ENCODE measurements around the gene ROR2. TPM values are rescaled to one million over a fixed set of nuclear protein-coding genes. Genes with fewer than 3 reads are reported as not detected.

Gene ROR2
- total and polyA plus RNA-seq, 2 of the 8 experiments (the other 6 are each of a cell fraction or from before 2014, with no cell fraction given): 2.7 to 4.3 TPM

GRCh38 chr9:91809581-91810285, 140.3 kb downstream of the ROR2 start:
- Histone ChIP-seq H3K14ac (ENCODE audit: insufficient read length) (no peak overlapping the region), H3K4ac (replicated peaks; ENCODE audit: insufficient read length, low read depth, low read length) (no peak overlapping the region), H2AFZ (ENCODE audit: low read length) (no peak overlapping the region), H3K36me3 (ENCODE audit: control insufficient read depth in 2 of 4, insufficient read depth in 4 of 4, low read length in 3 of 4) (no peaks in the 10 kb centered on the region), H3K23me2 (ENCODE audit: low read depth, low read length) (no peaks in the 10 kb centered on the region), H2BK12ac (ENCODE audit: low read depth, low read length) (no peak overlapping the region), H4K5ac (ENCODE audit: insufficient read length, low read depth, low read length) (no peak overlapping the region), H3K27ac (ENCODE audit: low read depth, low read length) (no peak overlapping the region), H2BK5ac (ENCODE audit: low read depth, low read length) (no peak overlapping the region), H2BK20ac (ENCODE audit: low read length) (no peak overlapping the region), H3K9me3 (ENCODE audit: insufficient read depth in 2 of 2, low read depth in 1 of 2, low read length in 1 of 2) (no peaks in the 10 kb centered on the region), H3K79me2 (ENCODE audit: control insufficient read depth in 1 of 2, insufficient read depth in 2 of 2, low read length in 2 of 2) (no peaks in the 10 kb centered on the region), H2AK5ac (ENCODE audit: low read depth, low read length) (no peak overlapping the region), H3K4me3 (ENCODE audit: extremely low read depth in 1 of 4, insufficient read depth in 2 of 4, low read depth in 3 of 4, low read length in 4 of 4) (no peak overlapping the region), H3K4me2 (ENCODE audit: insufficient read depth in 1 of 2, low read depth in 2 of 2, low read length in 2 of 2) (no peak overlapping the region), H3K4me1 (replicated peaks in 1 of 4; ENCODE audit: control insufficient read depth in 3 of 4, insufficient read depth in 4 of 4, low read length in 3 of 4) (no peaks in the 10 kb centered on the region), H2BK120ac (replicated peaks; ENCODE audit: low read depth, low read length) (no peak overlapping the region), H3K56ac (replicated peaks; ENCODE audit: insufficient read length, low read depth, low read length) (no peak overlapping the region), H4K91ac (replicated peaks; ENCODE audit: insufficient read length, low read length) (no peak overlapping the region), H3K23ac (ENCODE audit: insufficient read length) (no peak overlapping the region), H3K9ac (replicated peaks in 1 of 4; ENCODE audit: extremely low read depth in 1 of 4, low read depth in 3 of 4, low read length in 3 of 4) (no peak overlapping the region), H3K79me1 (ENCODE audit: low read depth, low read length) (no peaks in the 10 kb centered on the region), H3K27me3 (replicated peaks in 1 of 4; ENCODE audit: control insufficient read depth in 3 of 4, extremely low read depth in 1 of 4, insufficient read depth in 3 of 4, low read length in 3 of 4) (no peaks in the 10 kb centered on the region), H3K18ac (ENCODE audit: extremely low read depth, low read length) (no peak overlapping the region), H2BK15ac (ENCODE audit: low read length) (no peak overlapping the region), H4K8ac (ENCODE audit: extremely low read depth, insufficient read depth, low read length) (no peak overlapping the region), H4K20me1 (replicated peaks in 1 of 2; ENCODE audit: control insufficient read depth in 1 of 2, insufficient read depth in 2 of 2, low read length in 2 of 2) (no peaks in the 10 kb centered on the region)
- DNase-seq (ENCODE audit: low read depth in 1 of 2, low spot score in 2 of 2) (peak in 1 of 2 experiments; percentile 35), FAIRE-seq (no peak)
- WGBS, 2 experiments (ENCODE audit: extremely low coverage in 1 of 2, insufficient coverage in 1 of 2, insufficient read length in 1 of 2, insufficient replicate concordance in 2 of 2, low coverage in 1 of 2, low lambda C conversion rate in 2 of 2, missing lambda C conversion rate in 1 of 2): 93% methylated on average over 22 of the region's 24 CpGs; no CpG with 5 or more reads in 1 of the 2 experiments
- ChIA-PET POLR2A (ENCODE audit: partially characterized antibody) (no interaction called here), CTCF (ENCODE audit: partially characterized antibody) (interaction anchor here (1.0 to 1.6 kb wide), 4 partner anchors 13 to 51 kb away, joined by 3 to 6 read pairs (median 4); no protein-coding TSS in a partner anchor)
- TF ChIP-seq CREB1 (IDR thresholded peaks at IDR 0.05) (no peak), JUN (IDR thresholded peaks at IDR 0.05; ENCODE audit: low read depth, low read length) (no peak), TEAD4 (IDR thresholded peaks at IDR 0.05; ENCODE audit: low read depth, low read length) (no peak), BACH1 (IDR thresholded peaks at IDR 0.05; ENCODE audit: low read length) (no peak), EZH2 (IDR thresholded peaks at IDR 0.05; ENCODE audit: low read depth, low read length, severe bottlenecking) (no peak), FOSL1 (IDR thresholded peaks at IDR 0.05; ENCODE audit: insufficient read depth, low read depth, low read length) (no peak), SAP30 (IDR thresholded peaks at IDR 0.05; ENCODE audit: insufficient read depth, insufficient replicate concordance, low read length) (no peak), BRCA1 (IDR thresholded peaks at IDR 0.05; ENCODE audit: low read depth, low read length) (no peak), PHF8 (conservative IDR thresholded peaks at IDR 0.05; ENCODE audit: low read depth, low read length) (no peak), MAX (IDR thresholded peaks at IDR 0.05) (no peak), GABPA (IDR thresholded peaks at IDR 0.05; ENCODE audit: borderline replicate concordance, insufficient read depth, low read length) (no peak)
- TF ChIP-seq, protein P1, sequence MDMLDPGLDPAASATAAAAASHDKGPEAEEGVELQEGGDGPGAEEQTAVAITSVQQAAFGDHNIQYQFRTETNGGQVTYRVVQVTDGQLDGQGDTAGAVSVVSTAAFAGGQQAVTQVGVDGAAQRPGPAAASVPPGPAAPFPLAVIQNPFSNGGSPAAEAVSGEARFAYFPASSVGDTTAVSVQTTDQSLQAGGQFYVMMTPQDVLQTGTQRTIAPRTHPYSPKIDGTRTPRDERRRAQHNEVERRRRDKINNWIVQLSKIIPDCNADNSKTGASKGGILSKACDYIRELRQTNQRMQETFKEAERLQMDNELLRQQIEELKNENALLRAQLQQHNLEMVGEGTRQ (IDR thresholded peaks at IDR 0.05; ENCODE audit: low read length): no peak

Data from H1 (cell line).